Measurements from ENCODE around the gene PTDSS2.

PTDSS2 gene

DNA sequence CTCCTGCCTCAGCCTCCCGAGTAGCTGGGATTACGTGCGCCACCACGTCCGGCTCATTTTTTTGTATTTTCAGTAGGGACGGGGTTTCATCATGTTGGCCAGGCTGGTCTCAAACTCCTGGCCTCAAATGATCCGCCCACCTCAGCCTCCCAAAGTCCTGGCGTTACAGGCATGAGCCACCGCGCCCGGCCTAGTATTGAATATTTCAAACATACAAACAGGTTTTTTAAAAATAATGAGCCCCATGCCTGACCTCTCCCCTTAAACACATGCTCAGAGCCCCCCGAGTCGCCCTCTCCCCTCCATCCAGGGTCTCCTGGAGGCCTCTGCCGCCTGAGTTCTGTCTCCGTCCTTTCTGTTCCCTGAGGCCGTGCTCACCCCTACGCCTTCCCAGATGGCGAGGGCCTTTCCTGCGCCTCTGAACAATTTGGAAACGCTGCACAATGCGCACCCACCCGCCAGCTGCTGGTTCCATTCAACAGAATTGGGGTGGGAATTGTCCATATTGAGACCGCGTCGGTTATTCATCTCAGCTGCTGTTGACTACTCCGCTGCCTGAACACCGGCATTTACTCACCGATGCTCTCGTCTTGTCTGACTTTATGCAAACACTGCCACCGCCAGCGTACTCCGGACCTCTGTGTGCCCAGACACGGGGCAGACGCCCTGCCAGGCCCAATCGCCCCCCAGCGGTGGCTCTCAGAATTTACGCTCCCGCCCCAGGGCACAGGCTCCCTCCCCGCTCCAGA lies 70.5 kb downstream of the PTDSS2 start:
- DNase-seq, result no peak
- H3K4me3 ChIP-seq (ENCODE audit: low read depth, low read length), result no peak overlapping the region
- TF ChIP-seq, protein P1, sequence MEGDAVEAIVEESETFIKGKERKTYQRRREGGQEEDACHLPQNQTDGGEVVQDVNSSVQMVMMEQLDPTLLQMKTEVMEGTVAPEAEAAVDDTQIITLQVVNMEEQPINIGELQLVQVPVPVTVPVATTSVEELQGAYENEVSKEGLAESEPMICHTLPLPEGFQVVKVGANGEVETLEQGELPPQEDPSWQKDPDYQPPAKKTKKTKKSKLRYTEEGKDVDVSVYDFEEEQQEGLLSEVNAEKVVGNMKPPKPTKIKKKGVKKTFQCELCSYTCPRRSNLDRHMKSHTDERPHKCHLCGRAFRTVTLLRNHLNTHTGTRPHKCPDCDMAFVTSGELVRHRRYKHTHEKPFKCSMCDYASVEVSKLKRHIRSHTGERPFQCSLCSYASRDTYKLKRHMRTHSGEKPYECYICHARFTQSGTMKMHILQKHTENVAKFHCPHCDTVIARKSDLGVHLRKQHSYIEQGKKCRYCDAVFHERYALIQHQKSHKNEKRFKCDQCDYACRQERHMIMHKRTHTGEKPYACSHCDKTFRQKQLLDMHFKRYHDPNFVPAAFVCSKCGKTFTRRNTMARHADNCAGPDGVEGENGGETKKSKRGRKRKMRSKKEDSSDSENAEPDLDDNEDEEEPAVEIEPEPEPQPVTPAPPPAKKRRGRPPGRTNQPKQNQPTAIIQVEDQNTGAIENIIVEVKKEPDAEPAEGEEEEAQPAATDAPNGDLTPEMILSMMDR (IDR thresholded peaks at IDR 0.05; ENCODE audit: low read depth, low read length), result no peak
- H3K9me3 ChIP-seq, result no peaks in the 10 kb centered on the region; the same call in 1 of the 2 replicates
- no peaks in the 10 kb centered on the region for H3K36me3 ChIP-seq
- H3K27me3 ChIP-seq, result no peaks in the 10 kb centered on the region
- H3K4me1 ChIP-seq, result no peaks in the 10 kb centered on the region

DNA sequence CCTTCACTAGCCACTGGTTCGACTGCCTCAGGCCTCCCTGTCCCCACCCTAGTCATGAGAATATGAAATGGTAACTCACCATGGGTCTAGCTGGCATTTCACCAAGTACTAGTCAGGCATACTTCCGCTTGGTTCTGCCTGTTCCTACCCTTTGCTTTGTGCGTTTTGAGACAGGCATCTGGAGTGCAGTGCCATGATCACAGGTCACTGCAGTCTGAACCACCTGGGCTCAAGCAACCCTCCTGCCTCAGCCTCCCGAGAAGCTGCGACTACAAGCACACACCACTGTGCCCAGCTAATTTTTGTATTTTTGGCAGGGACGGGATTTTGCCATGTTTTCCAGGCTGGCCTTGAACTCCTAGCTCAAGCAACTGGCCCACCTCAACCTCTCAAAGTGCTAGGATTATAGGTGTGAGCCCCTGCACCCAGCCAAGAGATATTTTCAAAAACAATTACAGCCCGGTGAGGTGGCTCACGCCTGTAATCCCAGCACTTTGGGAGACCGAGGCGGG lies 71.2 kb downstream of the PTDSS2 start:
- Histone ChIP-seq H3K4me3 (ENCODE audit: low read depth, low read length) (no peak overlapping the region), H3K36me3 (no peaks in the 10 kb centered on the region), H3K9me3 (no peaks in the 10 kb centered on the region; the same call in 1 of the 2 replicates), H3K27me3 (no peaks in the 10 kb centered on the region), H3K4me1 (no peaks in the 10 kb centered on the region)
- no peak for DNase-seq
- TF ChIP-seq, protein P1 (IDR thresholded peaks at IDR 0.05; ENCODE audit: low read depth, low read length), result no peak

DNA sequence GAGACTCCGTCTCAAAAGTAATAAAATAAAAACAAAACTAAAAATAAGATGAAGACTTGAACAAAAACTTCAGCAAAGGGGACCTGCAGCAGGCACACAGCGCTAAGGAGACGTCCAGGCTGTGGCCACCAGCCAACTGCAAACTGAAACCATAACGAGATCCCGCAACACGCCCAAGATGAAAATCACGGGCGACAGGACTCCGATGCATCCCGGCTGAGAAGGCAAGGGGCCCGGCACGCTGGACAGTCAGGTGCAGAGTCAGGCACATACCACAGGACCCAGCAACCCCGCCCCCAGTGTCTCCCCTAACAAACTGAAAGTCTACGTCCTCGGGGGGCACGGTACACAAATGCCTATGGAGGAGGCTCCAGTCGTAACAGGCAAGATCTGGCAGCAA lies 76.1 kb downstream of the PTDSS2 start:
- Histone ChIP-seq H3K4me1 (no peaks in the 10 kb centered on the region), H3K9me3 (no peaks in the 10 kb centered on the region), H3K36me3 (no peaks in the 10 kb centered on the region), H3K27me3 (no peaks in the 10 kb centered on the region), H3K4me3 (ENCODE audit: low read depth, low read length) (no peak overlapping the region)
- no peak for DNase-seq
- TF ChIP-seq, protein P1 (IDR thresholded peaks at IDR 0.05; ENCODE audit: low read depth, low read length), result no peak

DNA sequence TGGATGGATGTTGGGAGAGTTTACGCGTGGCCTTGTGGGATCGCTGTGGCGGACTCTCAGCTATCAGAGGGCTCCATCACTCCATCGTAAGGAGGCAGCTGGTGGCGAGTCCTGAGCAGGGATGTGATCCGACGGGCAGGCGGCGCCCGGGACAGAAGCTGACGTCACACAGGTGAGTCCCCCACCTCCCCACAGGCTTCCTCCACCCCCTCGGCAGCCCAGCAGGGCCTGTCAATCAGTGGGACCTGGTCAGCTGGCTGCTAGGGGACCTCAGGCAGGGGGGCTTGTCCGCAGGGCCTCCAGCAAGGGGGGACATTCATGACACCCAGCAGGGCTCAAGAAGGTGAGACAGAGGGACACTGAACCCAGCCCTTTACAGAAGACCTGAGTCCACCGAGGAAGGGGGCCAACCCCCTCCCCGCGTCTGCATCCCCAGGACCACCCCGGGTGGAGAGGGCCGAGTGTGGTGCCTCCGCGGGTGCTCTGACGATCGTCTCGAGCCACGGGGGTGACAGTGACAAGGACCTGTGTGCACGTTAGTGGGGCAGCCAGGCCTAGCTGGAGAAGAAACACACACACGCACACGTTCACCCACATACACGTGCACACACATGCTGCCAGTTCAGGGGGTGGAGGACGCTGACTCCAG lies 78.2 kb downstream of the PTDSS2 start:
- TF ChIP-seq, protein P1 (IDR thresholded peaks at IDR 0.05; ENCODE audit: low read depth, low read length), result no peak
- Histone ChIP-seq H3K9me3 (no peaks in the 10 kb centered on the region), H3K4me3 (ENCODE audit: low read depth, low read length) (no peak overlapping the region), H3K4me1 (no peaks in the 10 kb centered on the region), H3K27me3 (no peaks in the 10 kb centered on the region), H3K36me3 (peaks cover 3% of the 10 kb centered on the region; the same call in 1 of the 2 replicates)
- DNase-seq, result no peak

DNA sequence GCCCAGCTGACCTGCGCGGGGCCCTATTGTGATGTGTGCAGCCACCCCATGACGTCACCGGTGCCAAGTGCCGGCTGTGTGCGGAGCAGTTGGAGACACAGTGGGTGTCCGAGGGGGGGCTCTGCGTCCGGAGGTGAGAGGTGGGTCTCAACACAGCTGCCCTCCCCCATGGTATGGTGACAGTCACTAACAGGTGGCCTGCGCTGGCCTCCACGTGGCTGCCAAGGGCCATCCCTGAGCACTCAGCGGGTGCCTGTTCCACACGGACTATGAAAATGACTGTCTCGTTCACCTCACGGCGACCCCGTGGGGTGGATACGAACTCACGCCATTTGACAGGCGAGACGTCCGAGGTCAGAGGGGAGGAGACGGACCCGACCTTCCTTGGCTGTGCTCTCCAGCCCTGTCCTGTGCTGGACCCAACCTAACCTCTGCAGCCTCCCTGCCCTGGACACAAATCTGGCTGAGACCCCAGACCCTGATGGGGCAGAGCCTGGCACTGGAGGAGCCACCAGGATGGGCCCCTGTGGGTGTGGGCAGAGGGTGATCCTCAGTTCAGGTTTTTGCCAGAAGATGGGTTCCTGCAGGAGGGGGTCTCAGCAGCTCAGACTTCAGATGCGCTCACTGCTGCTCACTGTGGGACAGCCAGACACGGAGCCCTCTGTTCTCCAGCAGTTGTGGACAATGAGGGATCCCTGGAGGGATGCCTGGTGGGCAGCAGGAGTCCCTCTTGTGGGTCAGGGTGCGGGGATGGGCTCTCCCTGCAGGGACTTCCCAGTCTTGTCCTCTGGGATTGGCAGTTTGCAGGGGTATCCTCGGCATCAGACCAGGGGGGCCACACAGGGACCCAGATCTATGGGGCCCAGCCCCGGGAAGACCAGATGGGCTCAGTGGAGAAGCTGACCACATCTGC lies 79.0 kb downstream of the PTDSS2 start:
- no peak overlapping the region for H3K4me3 ChIP-seq (ENCODE audit: low read depth, low read length)
- H3K36me3 ChIP-seq, result peaks cover 3% of the 10 kb centered on the region; the same call in 1 of the 2 replicates
- H3K4me1 ChIP-seq, result no peaks in the 10 kb centered on the region
- H3K27me3 ChIP-seq, result no peaks in the 10 kb centered on the region
- no peak for DNase-seq
- TF ChIP-seq, protein P1 (IDR thresholded peaks at IDR 0.05; ENCODE audit: low read depth, low read length), result no peak
- no peaks in the 10 kb centered on the region for H3K9me3 ChIP-seq
